NCI-H2196 (cell line): ENCODE measurements around the gene TSC22D1.

Source experiments
- DNase-seq: peaks from one replicate; lab custom pipeline; 2025; ENCODE audit not compliant: unreplicated experiment; lab: John Stamatoyannopoulos, UW

Gene TSC22D1

GRCh38 chr13:44455769-44456168 lies 120.4 kb downstream of the TSC22D1 start:
- DNase-seq: no peak

- no peak for DNase-seq
Measured at GRCh38 chr13:44453881-44454280, 122.2 kb downstream of the TSC22D1 start.

GRCh38 chr13:44453069-44453468 lies 123.1 kb downstream of the TSC22D1 start:
- DNase-seq: no peak

- DNase-seq: no peak
Measured at GRCh38 chr13:44452418-44452817, 123.7 kb downstream of the TSC22D1 start.

GRCh38 chr13:44451651-44452050 lies 124.5 kb downstream of the TSC22D1 start:
- no peak for DNase-seq

GRCh38 chr13:44451126-44451525 lies 125.0 kb downstream of the TSC22D1 start:
- DNase-seq: no peak

- DNase-seq: no peak
Measured at GRCh38 chr13:44449999-44450821, 125.9 kb downstream of the TSC22D1 start.

- DNase-seq: no peak
Measured at GRCh38 chr13:44448875-44449274, 127.3 kb downstream of the TSC22D1 start.

- no peak for DNase-seq
Measured at GRCh38 chr13:44448373-44448772, 127.8 kb downstream of the TSC22D1 start.

GRCh38 chr13:44447783-44448321 lies 128.3 kb downstream of the TSC22D1 start:
- DNase-seq: no peak

- no peak for DNase-seq
Measured at GRCh38 chr13:44440046-44440608, 136.0 kb downstream of the TSC22D1 start.

GRCh38 chr13:44439452-44440024 lies 136.6 kb downstream of the TSC22D1 start:
- no peak for DNase-seq

GRCh38 chr13:44438234-44438579 lies 137.9 kb downstream of the TSC22D1 start:
- no peak for DNase-seq

- DNase-seq: peak; percentile 25
Measured at GRCh38 chr13:44437356-44438233, 138.5 kb downstream of the TSC22D1 start.

GRCh38 chr13:44436589-44437337 lies 139.4 kb downstream of the TSC22D1 start:
- peak; percentile 62 for DNase-seq

GRCh38 chr13:44435919-44436510 lies 140.1 kb downstream of the TSC22D1 start:
- DNase-seq: no peak

- peak; percentile 87 for DNase-seq
Measured at GRCh38 chr13:44435142-44435918, 140.8 kb downstream of the TSC22D1 start.

- DNase-seq: no peak
Measured at GRCh38 chr13:44434766-44435141, 141.4 kb downstream of the TSC22D1 start.
